NCI-H2171 (cell line): ENCODE measurements around the gene NFASC.

Source experiments
- DNase-seq: peaks from one replicate; lab custom pipeline; 2025; lab: John Stamatoyannopoulos, UW

Gene NFASC

GRCh38 chr1:204928671-204929486 lies 58.2 kb downstream of the NFASC start:
- DNase-seq: peak; percentile 49

DNA sequence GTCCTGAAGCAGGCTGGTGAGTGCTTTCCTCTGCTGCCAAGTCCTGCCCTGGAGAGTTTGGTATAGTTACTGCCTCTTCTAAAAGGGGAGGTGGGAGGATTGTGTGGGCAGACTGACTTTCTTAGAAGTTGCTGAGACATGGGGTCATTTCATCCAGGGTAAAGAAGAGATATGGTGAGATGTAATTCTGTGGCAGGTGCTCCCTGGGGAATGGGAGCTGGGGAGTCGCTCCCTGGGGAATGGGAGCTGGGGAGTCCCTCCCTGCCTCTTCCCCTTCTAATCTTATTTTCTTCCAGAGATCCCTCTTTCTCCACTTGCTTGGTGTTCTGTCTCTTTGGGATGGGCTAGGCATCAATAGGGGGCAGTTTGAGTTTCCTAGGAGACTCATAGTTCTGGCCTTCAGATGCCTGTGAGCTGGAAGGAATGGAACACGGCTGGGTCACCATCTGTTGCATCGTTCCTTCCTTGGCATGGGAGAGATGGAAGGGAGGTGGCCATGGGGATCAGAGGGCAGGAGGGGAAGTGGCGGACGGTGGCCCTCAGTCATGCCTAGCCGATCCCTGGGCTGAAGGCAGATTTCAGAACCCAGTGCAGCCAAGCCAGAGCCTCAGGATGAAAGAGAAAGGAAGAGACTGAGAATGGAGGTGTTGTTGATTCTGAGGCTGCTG lies 59.0 kb downstream of the NFASC start:
- DNase-seq: no peak

GRCh38 chr1:204930155-204930523 lies 59.5 kb downstream of the NFASC start:
- DNase-seq: no peak

- no peak for DNase-seq
Observed at GRCh38 chr1:204931313-204931712, 60.7 kb downstream of the NFASC start.

GRCh38 chr1:204931768-204932572 lies 61.3 kb downstream of the NFASC start:
- no peak for DNase-seq

DNA sequence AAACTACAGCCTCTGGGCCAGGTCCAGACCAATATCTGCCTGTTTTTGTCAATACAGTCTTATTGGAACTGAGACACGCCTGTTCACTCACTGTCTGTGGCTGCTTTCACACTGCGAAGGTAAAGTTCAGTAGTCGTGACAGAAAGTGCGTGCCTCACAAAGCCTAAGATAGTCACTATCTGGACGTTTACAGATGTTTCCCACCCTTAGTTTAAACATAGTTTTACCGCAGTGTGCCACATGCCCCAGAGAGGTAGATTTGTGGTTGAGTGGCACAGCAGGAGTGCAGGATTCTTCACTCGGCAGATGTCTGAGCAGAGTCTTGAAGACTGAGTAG lies 61.9 kb downstream of the NFASC start:
- DNase-seq: no peak

DNA sequence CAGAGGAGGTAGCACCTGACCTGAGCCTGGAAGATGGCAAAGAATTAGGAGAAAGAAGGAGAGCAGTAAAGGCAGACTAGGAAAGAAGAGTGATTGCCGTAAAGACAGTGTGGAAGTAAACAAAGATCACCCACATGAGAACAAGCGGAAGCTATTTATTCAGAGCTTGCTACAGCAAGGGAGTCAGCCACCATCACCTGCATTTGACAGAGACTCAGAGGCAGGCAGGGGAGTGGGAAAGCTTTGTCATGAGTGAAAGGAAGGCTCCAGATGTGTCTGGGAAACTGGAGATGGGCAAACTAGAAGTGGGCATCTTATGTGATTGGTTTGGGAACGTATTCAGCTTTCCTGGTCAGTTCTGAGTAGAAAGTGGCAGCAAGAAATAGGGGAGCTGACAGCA lies 64.5 kb downstream of the NFASC start:
- no peak for DNase-seq

GRCh38 chr1:204936765-204937164 lies 66.1 kb downstream of the NFASC start:
- no peak for DNase-seq

- no peak for DNase-seq
Observed at GRCh38 chr1:204937901-204938300, 67.2 kb downstream of the NFASC start.

GRCh38 chr1:204940591-204940990 lies 69.9 kb downstream of the NFASC start:
- no peak for DNase-seq

DNA sequence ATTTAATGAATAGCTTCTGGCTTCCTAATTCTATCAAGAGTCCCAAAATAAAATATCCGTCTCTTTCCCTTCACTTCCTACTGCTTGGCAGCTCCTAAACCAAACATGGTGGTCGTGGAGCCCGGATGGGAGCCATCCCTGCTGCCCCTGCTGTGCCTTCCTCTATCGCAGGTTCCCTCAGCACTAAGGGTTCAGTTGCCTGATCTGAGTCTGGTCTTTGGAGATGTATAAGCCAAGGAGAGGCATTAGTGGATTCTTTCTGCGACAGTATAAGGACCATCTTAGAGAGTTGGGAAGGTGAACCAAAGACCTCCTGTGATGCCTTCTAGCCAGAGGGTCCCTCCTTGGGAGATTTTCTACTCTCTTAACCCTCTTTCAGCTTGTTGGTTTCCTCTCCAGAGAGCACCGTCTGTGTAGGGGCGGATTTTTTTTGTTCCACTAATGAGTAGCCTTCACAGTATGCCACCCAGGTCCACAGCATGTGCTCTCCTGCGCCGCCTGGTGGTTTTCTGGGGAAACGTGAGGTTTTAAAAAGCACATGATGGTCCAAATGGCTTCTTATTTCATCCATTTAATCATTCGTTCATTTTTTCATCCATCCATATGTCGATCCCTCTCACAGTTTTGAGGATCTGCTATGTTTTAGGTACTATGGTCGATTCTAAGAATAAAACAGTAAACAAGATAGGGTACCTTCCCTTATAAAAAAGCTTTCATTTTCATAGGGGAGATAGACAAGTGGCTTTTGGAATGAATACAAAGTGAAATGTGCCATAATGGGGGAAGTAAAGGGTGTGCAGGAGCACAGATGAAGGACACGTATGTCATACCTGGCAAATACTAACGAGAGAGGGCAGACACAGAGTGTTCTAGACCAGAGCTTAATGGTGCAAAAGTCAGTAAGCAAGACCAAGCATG lies 71.0 kb downstream of the NFASC start:
- peak; percentile 69 for DNase-seq

DNA sequence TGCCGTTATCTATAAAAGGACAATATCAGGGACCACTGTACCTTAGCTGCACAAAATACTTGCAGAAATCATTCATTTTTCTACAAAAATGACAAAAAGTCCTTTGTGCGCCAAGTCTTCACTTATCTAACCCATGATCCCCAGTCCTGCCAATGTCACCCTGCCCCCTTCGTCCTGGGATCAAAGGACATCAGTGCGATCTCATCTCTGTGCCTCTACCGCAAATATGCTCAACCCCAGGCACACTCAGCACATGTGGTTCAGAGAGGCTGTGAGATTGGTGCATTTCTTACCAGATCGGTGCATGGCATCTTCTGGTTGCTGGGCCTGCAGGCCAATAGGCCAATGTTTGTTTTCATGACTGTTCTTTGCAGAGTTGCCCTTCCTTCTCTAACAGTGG lies 72.8 kb downstream of the NFASC start:
- DNase-seq: no peak

GRCh38 chr1:204944662-204945061 lies 74.0 kb downstream of the NFASC start:
- no peak for DNase-seq

GRCh38 chr1:204945565-204945977 lies 74.9 kb downstream of the NFASC start:
- no peak for DNase-seq

- DNase-seq: no peak
Observed at GRCh38 chr1:204946640-204947039, 76.0 kb downstream of the NFASC start.

GRCh38 chr1:204947338-204947737 lies 76.7 kb downstream of the NFASC start:
- DNase-seq: no peak

DNA sequence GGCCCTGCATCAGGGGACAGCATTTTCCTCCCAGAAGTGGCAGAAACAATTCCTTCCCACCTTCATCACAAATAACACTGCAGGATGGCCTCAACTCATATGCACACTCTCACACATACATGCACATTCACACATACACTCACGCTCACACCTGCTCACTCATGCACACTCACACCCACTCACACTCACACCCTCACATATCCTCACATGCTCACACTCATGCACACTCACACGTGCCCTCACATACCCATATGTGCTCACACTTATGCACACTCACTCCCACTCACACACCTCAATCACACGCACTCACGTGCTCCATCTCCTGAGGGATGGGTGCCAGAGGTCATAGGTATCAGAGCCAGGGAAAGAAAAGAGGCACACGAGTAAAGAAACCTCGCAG lies 77.1 kb downstream of the NFASC start:
- DNase-seq: no peak

- no peak for DNase-seq
Observed at GRCh38 chr1:204950353-204951001, 79.8 kb downstream of the NFASC start.

- no peak for DNase-seq
Observed at GRCh38 chr1:204958317-204959307, 88.0 kb downstream of the NFASC start.

DNA sequence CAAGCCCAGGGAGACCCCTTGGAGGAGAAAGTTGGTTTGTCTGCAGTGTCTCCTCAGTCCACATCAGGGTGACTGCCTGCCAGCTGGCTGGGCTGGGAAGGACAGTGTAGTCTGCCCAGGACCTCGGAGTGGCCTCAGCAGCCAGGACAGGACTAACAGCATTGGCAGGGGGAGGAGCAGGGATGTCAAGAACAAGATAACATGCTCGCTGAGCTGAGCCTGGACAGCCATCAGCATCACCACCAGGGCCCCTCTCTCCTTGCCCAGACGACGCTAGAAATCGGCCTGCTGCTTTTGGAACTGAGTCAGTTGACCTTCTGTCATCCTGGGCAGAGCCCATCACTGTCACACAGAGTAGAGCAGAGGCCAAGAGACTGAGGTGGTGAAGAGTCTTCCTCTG lies 88.7 kb downstream of the NFASC start:
- no peak for DNase-seq
